H9 (cell line): ENCODE data around the gene DSG2. TPM values are rescaled to one million over a fixed set of nuclear protein-coding genes. Genes with fewer than 3 reads are reported as not detected.

Source experiments
- DNase-seq: peaks from one replicate; pipeline ENCODE4 v3.0.0-alpha.2; 2017
- H2AFZ ChIP-seq: one replicate; pipeline ENCODE4 v1.6.1; 2013; ENCODE audit warnings: mild to moderate bottlenecking, low read length, control low read depth, moderate library complexity
- H2AK5ac ChIP-seq: 2 replicates; pipeline ENCODE4 v1.6.1; 2013; ENCODE audit warnings: low read length, control low read depth, mixed read lengths; ENCODE audit not compliant: insufficient read length
- H2BK120ac ChIP-seq: one replicate; pipeline ENCODE4 v1.6.1; 2013; ENCODE audit warnings: low read depth, mild to moderate bottlenecking, low read length, control low read depth, inconsistent platforms; ENCODE audit not compliant: poor library complexity, severe bottlenecking
- H2BK12ac ChIP-seq: 2 replicates; pipeline ENCODE4 v1.6.1; 2013; ENCODE audit warnings: low read length, control low read depth, mixed read lengths, low read depth; ENCODE audit not compliant: insufficient read length
- H2BK15ac ChIP-seq: 2 replicates; pipeline ENCODE4 v1.6.1; 2013; ENCODE audit warnings: low read depth, low read length, control low read depth
- H2BK20ac ChIP-seq: one replicate; pipeline ENCODE4 v1.6.1; 2013; ENCODE audit warnings: low read depth, mild to moderate bottlenecking, low read length, control low read depth, inconsistent platforms; ENCODE audit not compliant: poor library complexity, severe bottlenecking
- H2BK5ac ChIP-seq: 2 replicates; pipeline ENCODE4 v1.6.1; 2013; ENCODE audit warnings: low read length, control low read depth, mixed read lengths; ENCODE audit not compliant: insufficient read length
- H3K14ac ChIP-seq: 2 replicates; pipeline ENCODE4 v1.6.1; 2013; ENCODE audit warnings: low read length, control low read depth; ENCODE audit not compliant: insufficient read depth
- H3K18ac ChIP-seq: 2 replicates; pipeline ENCODE4 v1.6.1; 2013; ENCODE audit warnings: low read depth, mild to moderate bottlenecking, mixed read lengths, low read length, control low read depth; ENCODE audit not compliant: insufficient read length
- H3K23ac ChIP-seq: 2 replicates; pipeline ENCODE4 v1.6.1; 2013; ENCODE audit warnings: low read length, control low read depth, mixed read lengths, low read depth; ENCODE audit not compliant: insufficient read length
- H3K23me2 ChIP-seq: 2 replicates; pipeline ENCODE4 v1.6.1; 2013; ENCODE audit warnings: low read depth, mild to moderate bottlenecking, mixed read lengths, low read length, control low read depth; ENCODE audit not compliant: insufficient read length, poor library complexity, severe bottlenecking
- H3K27ac ChIP-seq: 2 replicates; pipeline ENCODE4 v1.5.1; 2013; ENCODE audit warnings: low read length, control low read depth, mixed read lengths, low read depth; ENCODE audit not compliant: insufficient read length
- H3K27me3 ChIP-seq: 2 replicates; pipeline ENCODE4 v1.6.1; 2013; ENCODE audit warnings: low read length, control low read depth, inconsistent platforms; ENCODE audit not compliant: insufficient read depth
- H3K4ac ChIP-seq: 2 replicates; pipeline ENCODE4 v1.6.1; 2013; ENCODE audit warnings: low read depth, mild to moderate bottlenecking, control low read depth, inconsistent platforms, low read length, moderate library complexity
- H3K4me1 ChIP-seq: 2 replicates; pipeline ENCODE4 v1.6.1; 2013; ENCODE audit warnings: low read length, control low read depth, inconsistent platforms; ENCODE audit not compliant: insufficient read depth
- H3K4me2 ChIP-seq: 2 replicates; pipeline ENCODE4 v1.6.1; 2013; ENCODE audit warnings: low read length, control low read depth, mixed read lengths; ENCODE audit not compliant: insufficient read length, insufficient read depth
- H3K56ac ChIP-seq: 2 replicates; pipeline ENCODE4 v1.6.1; 2013; ENCODE audit warnings: low read depth, mild to moderate bottlenecking, mixed read lengths, low read length, control low read depth; ENCODE audit not compliant: insufficient read length
- H3K79me1 ChIP-seq: 2 replicates; pipeline ENCODE4 v1.6.1; 2013; ENCODE audit warnings: low read depth, mild to moderate bottlenecking, moderate library complexity, low read length, control low read depth, inconsistent platforms; ENCODE audit not compliant: insufficient read depth, poor library complexity, severe bottlenecking
- H3K79me2 ChIP-seq: 2 replicates; pipeline ENCODE4 v1.6.1; 2013; ENCODE audit warnings: low read length, control low read depth, inconsistent platforms; ENCODE audit not compliant: insufficient read depth
- H3K9ac ChIP-seq: 2 replicates; pipeline ENCODE4 v1.6.1; 2013; ENCODE audit warnings: low read length, control low read depth, mixed read lengths; ENCODE audit not compliant: insufficient read length; ENCODE audit errors: extremely low read depth
- H3K9me3 ChIP-seq: one replicate; pipeline ENCODE4 v1.6.1; 2013; ENCODE audit warnings: low read depth, low read length, inconsistent platforms; ENCODE audit not compliant: control insufficient read depth
- H3T11ph ChIP-seq: one replicate; pipeline ENCODE4 v1.6.1; 2013; ENCODE audit warnings: mild to moderate bottlenecking, low read length, control low read depth, inconsistent platforms
- H4K20me1 ChIP-seq: one replicate; pipeline ENCODE4 v1.6.1; 2013; ENCODE audit not compliant: control insufficient read depth, insufficient read length, insufficient read depth
- H4K5ac ChIP-seq: 2 replicates; pipeline ENCODE4 v1.6.1; 2013; ENCODE audit warnings: low read depth, mild to moderate bottlenecking, mixed read lengths, low read length, control low read depth; ENCODE audit not compliant: insufficient read length
- H4K8ac ChIP-seq: replicated peaks from 2 replicates; pipeline ENCODE4 v1.6.1; 2013; ENCODE audit warnings: low read length, control low read depth, mixed read lengths, low read depth; ENCODE audit not compliant: insufficient read length
- H4K91ac ChIP-seq: 2 replicates; pipeline ENCODE4 v1.6.1; 2013; ENCODE audit warnings: low read depth, mild to moderate bottlenecking, moderate library complexity, mixed read lengths, low read length, control low read depth; ENCODE audit not compliant: insufficient read length
- H3K27ac Mint-ChIP-seq, 3 experiments: 2 replicates in 2 of 3; 3 replicates in 1 of 3; pipeline ENCODE4 v1.8.0; 2020 to 2021; ENCODE audit warnings: mixed read lengths in 3 of 3, mild to moderate bottlenecking in 1 of 3, moderate library complexity in 1 of 3
- H3K27me3 Mint-ChIP-seq: 2 replicates; pipeline ENCODE4 v1.8.0; 2021; ENCODE audit warnings: low read depth, mild to moderate bottlenecking, moderate library complexity, mixed read lengths
- H3K36me3 Mint-ChIP-seq, 3 experiments: 2 replicates in 2 of 3; 3 replicates in 1 of 3; pipeline ENCODE4 v1.8.0; 2020 to 2021; ENCODE audit warnings: low read depth in 3 of 3, mixed read lengths in 3 of 3; ENCODE audit not compliant: insufficient read depth in 1 of 3
- H3K4me1 Mint-ChIP-seq, 2 experiments: 2 replicates each; pipeline ENCODE4 v1.8.0; 2020; ENCODE audit warnings: mixed read lengths in 2 of 2
- H3K4me3 Mint-ChIP-seq, 2 experiments: 2 replicates in 1 of 2; 3 replicates in 1 of 2; pipeline ENCODE4 v1.8.0; 2020 to 2021; ENCODE audit warnings: mild to moderate bottlenecking in 2 of 2, mixed read lengths in 2 of 2, moderate library complexity in 1 of 2
- H3K9me3 Mint-ChIP-seq, 2 experiments: 2 replicates in 1 of 2; 3 replicates in 1 of 2; pipeline ENCODE4 v1.8.0; 2020; ENCODE audit warnings: mild to moderate bottlenecking in 2 of 2, mixed read lengths in 2 of 2, moderate library complexity in 1 of 2
- CTCF ChIP-seq: fragments of 200-600 bp; sonication (generic); conservative IDR thresholded peaks from 3 replicates; pipeline ENCODE4 v1.8.0; 2021; ENCODE audit warnings: antibody characterized with exemption, mild to moderate bottlenecking
- WGBS: extraction: QIAGEN DNeasy Blood & Tissue Kit; methylation state at CpG from one replicate; pipeline ENCODE4 v1.1.7; 2013; ENCODE audit warnings: missing lambda C conversion rate, low lambda C conversion rate, mixed read lengths; ENCODE audit not compliant: insufficient read length; ENCODE audit errors: extremely low coverage; 5-methylcytosine and 5-hydroxymethylcytosine counted together
- total RNA-seq: library from RNA; stranded (reverse); gene quantifications from 2 replicates; pipeline ENCODE4 v1.2.1, GENCODE V29; 2021

The DSG2 gene
- total RNA-seq, 1 experiment from 2014 or later = 107 TPM

DNA sequence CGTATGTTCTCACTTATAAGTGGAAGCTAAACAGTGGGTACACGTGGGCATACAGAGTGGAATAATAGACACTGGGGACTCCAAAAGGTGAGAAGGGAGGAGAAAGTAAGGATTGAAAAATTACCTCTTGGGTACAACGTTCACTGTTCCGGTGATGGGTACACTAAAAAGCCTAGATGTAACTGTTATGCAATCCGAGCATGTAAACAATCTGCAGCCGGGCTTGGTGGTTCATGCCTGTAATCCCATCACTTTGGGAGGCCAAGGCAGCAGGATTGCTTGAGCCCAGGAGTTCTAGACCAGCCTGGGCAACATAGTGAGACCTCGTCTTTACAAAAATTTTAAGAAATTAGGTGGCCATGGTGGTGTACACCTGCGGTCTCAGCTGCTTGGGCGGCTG, 60.6 kb downstream of the DSG2 start:
- DNase-seq = no peak
- Histone ChIP-seq H4K5ac (no peak overlapping the region), H2BK5ac (no peak overlapping the region), H3K4me1 (no peaks in the 10 kb centered on the region; the same call in 1 of the 2 replicates), H2AFZ (no peak overlapping the region), H4K91ac (no peak overlapping the region), H3K79me2 (no peaks in the 10 kb centered on the region), H2AK5ac (no peak overlapping the region), H3K27me3 (no peaks in the 10 kb centered on the region), H3K9ac (no peak overlapping the region), H2BK12ac (no peak overlapping the region), H2BK20ac (no peak overlapping the region), H3K27ac (no peak overlapping the region), H3K14ac (no peak overlapping the region), H3K18ac (no peak overlapping the region), H2BK15ac (no peak overlapping the region), H3K56ac (no peak overlapping the region), H3T11ph (no peak overlapping the region), H3K4me2 (no peak overlapping the region), H2BK120ac (no peak overlapping the region), H3K9me3 (no peaks in the 10 kb centered on the region), H4K8ac (no peak overlapping the region), H3K23ac (no peak overlapping the region), H3K79me1 (no peaks in the 10 kb centered on the region), H3K4ac (no peak overlapping the region), H3K23me2 (no peaks in the 10 kb centered on the region), H4K20me1 (no peaks in the 10 kb centered on the region)
- no peak for TF ChIP-seq CTCF
- peaks cover 22 to 26% of the 10 kb centered on the region in 2 experiments for H3K4me1 Mint-ChIP-seq
- H3K27me3 Mint-ChIP-seq = no peaks in the 10 kb centered on the region
- no CpG with 5 or more reads among the region's 9 CpGs for WGBS
- no peak overlapping the region for H3K27ac Mint-ChIP-seq
- no peaks in the 10 kb centered on the region for H3K9me3 Mint-ChIP-seq
- H3K36me3 Mint-ChIP-seq = no peaks in the 10 kb centered on the region
- no peak overlapping the region for H3K4me3 Mint-ChIP-seq
